Mucosa of gallbladder (tissue), 1 donor: ENCODE data around the gene TRAP1. TPM values are rescaled to one million over a fixed set of nuclear protein-coding genes. Genes with fewer than 3 reads are reported as not detected.
"Not testable (repeated sequence)": the region's sequence is repeated elsewhere in the genome, so short reads cannot be mapped to it uniquely, and the experiment has no call there.

Source experiments
- DNase-seq: peaks from one replicate; pipeline ENCODE4 v3.0.0-alpha.2; 2020; ENCODE audit warnings: low spot score
- total RNA-seq: library from RNA; stranded (reverse); gene quantifications from one replicate; pipeline ENCODE4 v1.2.1, GENCODE V29; 2021
- donor health status: DM: no; HTN: no; CAD: no.

Gene TRAP1
- total RNA-seq, 1 donor from 2014 or later: 101 TPM

DNA sequence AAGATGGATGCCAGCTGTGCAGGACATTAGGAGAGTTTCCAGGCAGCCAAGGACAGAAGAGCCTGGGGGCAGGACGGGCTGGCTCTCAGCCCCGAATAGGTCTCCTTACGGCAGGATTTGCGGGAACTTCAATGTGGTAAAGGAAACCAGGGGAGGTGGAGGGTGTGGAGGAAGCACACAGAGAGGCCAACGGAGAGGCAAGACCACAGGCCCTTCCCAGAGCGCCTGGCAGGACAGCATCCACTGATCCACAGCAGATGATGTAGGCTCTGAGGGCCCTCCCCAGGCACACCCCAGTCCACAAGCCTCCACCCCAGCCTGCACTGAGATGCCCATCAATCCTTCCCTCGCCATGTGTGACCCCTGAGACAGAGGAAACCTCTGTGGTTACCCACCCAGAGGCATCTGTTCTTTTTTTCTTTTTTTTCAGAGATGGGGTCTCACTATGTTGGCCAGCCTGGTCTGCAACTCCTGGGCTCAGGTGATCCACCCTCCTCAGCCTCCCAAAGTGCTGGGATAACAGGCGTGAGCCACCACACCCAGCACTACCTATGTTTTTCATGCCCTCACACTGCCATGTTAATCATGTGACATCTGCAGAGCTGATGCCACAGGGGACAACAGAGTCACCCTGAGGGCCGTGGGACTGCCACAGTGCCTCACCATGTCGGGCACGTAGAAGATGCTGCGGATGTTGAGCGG is 43.5 kb downstream of the TRAP1 start:
- DNase-seq: no peak

DNA sequence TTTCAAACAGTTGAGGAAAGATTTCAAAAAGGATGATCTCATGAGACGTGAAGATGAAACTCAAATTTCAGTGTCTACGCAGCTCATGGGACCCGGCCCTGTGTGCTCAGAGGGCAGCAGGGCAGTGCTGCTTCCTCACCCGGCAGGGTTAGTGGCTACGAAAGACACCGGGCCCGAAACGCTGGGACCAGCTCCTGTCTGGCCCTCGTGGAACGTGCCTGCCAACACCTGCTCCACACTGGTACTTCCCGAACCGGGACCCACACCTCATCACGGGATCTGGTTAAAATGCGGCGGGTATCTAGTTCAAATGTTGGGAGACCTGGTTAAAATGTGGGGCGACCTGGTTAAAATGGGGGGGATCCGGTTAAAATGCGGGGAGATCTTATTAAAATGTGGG is 44.1 kb downstream of the TRAP1 start:
- DNase-seq: no peak

DNA sequence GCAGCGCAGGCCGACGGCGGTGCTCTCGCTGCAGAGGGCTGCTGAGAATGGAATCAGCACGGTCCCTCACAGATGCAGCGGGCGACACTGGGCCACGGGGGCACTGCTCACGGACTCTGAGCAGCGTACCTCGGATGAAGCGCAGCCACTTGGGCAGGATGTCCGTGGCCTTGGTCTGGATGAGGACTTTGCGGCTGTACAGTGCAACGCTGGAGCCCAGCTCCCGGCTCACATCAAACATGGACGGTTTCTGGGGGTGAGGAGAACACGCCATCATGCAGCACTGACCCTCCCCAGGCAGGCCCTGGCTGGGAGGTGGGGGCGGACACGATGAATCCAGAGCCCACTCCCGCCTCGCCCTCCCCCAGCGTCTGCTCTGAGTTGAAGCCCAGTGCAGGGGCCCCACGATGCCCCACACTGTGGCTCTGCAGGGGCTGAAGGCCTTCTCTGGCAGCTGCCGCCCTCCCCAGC is 44.7 kb downstream of the TRAP1 start:
- DNase-seq: no peak

DNA sequence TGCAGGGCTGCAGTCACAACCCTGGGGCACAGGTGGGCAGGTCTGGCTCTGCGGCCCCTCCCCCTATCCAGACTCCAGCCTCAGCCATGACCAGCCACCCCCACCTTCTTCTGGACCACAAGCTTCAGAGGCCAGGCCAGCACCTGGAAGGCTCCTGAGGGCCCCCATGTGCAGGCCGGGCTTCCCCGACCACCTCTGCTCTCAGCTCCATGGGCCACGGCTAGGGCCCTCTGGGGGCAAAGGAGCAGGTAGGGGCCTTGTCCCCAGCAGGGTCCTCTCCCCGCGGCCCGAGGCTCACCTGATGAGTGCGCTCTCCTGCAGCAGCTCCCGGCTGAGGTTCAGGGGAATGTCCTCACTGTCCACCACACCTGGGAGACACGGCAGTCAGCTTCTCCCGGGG is 45.9 kb downstream of the TRAP1 start:
- no peak for DNase-seq

DNA sequence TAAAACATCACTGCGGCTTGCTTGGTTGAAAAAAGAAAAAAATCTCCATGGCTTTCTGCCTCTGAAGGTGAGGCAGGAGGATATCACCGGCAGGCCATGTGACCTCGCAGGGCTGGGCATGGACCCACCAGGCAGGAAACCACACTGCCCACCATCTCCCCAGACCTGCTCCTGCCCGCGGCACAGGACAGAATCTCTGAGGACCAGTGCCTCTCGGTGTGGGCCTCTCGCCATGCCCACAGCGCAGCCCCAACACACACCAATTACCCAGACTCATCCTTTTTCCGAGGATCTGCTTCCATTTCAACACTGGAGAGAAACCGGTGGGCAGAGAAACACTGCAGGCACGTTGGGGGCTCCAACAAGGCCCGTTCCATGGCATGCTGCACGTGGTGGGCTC is 46.6 kb downstream of the TRAP1 start:
- no peak for DNase-seq

DNA sequence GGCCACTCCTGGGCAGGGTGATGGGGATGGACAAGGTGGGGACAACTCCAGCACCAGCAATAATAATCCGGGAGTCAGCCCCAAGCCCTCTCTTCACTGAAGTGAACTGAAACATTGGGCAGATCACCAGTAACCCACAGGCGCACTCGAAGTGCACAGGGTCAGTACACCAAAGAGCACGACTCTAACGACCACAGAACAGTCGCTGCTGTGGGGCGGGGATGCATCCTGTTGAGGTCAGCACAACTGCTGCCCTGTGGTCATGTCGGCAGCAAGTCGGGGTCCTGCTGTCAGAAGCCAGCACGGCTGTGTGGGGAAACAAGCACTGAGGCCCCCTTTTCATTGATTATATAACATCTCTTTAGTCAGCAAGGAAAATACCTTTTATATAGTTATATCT is 48.2 kb downstream of the TRAP1 start:
- no peak for DNase-seq

DNA sequence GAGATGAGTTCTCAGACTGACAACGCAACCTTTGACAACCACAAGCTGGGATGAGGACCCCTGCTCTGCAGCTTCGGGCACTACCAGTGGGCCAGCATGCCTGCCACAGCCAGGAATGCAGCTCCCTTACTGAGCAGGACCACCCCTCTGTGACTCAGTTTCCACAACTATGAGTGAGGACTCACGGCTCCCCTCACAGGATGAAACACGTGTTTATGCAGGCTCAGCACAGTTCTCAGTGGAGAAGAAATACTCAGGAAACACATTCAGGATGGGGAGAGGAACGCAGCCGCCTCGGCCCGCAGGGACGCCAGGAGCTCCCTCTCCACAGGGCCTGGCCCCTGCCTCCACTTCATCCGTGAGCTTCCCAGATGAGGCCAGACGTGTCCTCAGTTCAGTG is 48.7 kb downstream of the TRAP1 start:
- DNase-seq: no peak

DNA sequence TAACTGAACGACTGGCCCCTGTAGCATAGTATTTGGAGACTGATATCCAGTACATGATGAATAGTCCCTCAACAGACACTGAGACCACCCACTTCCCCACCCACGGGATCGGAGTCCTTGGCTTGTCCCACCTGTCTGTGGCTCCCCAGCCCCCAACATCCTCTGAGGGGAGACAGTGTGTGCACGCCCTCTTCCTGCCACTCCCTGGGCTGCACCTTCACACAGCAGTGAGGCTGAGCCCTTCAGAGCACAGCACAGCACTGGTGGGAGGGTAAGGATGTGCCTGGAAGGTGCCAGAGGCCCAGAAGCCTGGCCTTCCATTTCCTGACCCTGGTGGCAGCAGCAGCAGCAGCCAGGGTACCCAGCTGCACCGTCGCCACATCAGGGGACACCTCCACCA is 51.8 kb downstream of the TRAP1 start:
- DNase-seq: no peak

DNA sequence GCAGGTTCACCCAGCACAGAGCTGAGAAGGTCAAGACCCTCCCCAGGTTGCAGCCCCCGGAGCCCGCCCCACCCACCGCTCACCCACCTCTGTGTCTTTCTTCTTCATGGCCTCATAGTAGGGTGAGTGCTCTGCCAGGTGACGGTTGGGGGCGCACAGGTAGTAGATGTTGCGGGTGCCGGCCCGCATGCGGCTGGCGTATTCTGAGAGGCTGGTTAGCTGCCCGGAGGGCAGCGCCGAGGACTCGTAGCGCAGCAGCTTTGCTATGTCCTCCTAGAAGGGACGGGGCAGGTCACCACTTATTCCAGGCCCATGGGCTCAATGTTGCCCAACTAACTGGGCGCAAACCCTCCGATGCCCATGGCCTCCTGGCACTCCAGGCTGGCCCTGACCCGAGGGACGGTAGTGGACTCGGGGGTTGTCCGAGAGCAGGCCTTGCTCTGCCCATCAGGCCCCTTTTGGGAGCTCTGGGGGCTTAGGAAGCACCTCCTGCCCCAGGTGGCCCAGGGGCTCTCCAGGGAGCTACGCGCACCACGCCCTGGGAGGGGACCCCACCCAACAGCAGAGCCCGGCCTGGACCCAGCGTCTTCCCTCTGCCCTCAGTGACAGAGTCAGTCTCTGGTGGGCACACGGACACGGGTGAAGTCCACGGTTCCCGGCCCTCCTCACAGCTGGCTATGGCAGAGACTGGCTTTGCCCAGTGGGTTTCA is 53.0 kb downstream of the TRAP1 start:
- no peak for DNase-seq

DNA sequence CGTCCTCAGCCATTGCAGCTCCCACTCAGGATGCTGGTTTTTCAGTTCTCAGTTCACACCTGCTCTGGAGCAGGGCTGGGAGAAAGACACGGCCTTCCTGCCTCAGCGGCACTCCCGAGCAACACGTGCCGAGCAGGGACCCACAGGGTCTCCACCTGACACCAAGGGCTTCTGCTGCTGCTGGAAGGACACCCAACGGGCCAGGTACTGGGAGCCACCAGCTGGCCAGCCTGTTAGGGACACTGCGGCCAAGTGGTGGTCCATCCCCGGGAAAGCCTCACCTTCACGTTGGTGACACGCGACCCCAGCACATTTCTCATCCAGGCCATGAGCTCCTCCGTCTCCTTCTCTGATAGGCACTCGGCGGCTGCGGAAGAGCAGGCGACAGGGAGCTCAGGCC is 54.7 kb downstream of the TRAP1 start:
- DNase-seq: no peak

DNA sequence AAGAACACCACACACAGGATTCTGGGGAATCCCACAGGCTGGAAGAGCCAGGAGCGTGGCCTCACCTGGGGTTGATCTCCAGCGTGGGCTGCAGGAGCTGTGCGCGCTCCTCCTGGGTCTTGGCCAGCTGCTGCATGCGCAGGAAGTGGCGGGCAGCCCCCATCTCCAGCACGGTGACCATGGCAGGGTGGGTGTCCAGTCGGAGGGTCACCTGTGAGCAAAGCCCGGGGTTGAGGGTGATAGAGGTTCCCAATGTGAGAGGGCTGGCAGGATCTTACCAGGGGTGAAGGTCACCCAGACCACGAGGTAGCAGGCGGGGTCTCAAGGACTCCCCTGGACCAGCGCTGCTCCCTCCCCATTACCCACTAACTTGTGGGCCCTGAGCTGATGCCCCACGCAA is 55.4 kb downstream of the TRAP1 start:
- no peak for DNase-seq

DNA sequence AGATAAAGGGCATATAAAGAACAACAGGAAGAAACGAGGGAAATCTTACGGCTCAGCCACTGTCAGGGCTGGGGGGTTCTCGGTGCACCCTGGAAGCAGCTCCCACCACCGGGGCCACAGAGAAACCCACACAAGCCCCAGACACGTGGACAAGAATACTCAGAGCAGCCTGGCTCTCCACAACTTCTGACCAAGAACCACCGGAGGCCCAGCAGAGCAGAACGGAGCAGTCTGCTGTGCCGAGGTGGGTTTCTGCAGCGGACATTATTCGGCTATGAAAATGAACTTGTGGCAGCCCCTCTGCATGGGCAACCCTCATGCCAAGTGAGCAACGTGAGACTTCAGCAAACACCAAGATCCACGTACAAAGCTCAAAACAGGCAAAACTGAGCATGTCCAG is 56.0 kb downstream of the TRAP1 start:
- no peak for DNase-seq

DNA sequence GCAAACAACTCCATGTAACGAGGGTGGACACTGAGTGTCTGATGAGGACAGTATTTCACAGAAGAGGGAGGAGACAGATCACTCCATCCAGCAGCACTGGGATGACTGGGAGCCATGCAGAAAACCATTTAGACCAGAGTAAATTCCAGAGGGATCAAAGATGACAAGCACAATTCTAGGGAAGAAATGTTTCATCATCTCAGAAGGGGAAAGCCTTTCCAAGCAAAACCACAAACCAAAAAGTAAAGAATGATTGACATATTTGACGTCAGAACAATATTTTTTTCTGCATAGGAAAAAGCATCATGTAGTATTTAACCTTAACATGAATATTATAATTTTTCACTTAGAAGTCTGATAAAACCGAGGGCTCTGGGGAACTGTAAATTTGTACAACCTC is 58.1 kb downstream of the TRAP1 start:
- no peak for DNase-seq

DNA sequence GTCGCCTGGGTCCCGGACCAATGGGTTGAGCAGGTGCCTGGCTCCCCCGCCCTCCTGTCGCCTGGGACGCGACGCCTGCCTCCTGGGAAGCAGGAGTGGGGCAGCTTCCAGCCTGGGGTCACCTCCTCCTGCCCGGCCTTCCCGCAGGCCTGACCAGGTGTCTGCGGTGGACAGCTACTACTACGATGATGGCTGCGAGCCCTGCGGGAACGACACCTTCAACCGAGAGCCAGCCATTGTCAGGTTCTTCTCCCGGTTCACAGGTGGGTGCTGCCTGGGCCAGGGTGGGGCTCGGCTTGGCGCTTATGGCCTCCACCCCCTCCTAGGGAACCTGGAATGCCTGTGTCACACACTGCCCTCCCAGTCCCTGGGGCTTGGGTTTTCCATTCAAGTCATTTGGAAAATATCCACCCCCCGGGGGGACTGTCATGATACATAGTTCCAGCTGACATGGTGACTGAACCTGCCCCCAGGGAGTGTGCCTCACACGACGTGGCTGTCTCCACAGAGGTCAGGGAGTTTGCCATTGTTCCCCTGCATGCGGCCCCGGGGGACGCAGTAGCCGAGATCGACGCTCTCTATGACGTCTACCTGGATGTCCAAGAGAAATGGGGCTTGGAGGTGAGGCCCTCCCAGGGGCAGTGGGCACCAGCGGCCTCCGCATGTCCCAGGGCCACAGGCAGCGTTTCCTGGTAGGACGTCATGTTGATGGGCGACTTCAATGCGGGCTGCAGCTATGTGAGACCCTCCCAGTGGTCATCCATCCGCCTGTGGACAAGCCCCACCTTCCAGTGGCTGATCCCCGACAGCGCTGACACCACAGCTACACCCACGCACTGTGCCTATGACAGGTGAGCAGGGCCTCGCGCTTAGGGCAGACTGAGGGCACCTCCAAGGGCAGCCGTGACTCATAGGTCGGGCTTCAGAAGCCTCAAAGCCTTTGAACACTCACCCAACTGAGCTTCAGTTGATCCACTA is 60.5 kb downstream of the TRAP1 start:
- no peak for DNase-seq

DNA sequence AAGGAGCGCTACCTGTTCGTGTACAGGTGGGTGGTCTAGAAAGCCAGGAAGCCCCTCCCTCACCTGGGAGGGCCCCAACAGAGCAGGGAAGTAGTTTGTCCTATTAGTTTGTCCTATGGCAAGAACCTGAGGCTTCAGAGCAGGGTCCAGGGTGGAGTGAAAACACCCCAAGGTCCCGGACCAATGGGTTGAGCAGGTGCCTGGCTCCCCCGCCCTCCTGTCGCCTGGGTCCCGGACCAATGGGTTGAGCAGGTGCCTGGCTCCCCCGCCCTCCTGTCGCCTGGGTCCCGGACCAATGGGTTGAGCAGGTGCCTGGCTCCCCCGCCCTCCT is 61.2 kb downstream of the TRAP1 start:
- DNase-seq: not testable (repeated sequence)

DNA sequence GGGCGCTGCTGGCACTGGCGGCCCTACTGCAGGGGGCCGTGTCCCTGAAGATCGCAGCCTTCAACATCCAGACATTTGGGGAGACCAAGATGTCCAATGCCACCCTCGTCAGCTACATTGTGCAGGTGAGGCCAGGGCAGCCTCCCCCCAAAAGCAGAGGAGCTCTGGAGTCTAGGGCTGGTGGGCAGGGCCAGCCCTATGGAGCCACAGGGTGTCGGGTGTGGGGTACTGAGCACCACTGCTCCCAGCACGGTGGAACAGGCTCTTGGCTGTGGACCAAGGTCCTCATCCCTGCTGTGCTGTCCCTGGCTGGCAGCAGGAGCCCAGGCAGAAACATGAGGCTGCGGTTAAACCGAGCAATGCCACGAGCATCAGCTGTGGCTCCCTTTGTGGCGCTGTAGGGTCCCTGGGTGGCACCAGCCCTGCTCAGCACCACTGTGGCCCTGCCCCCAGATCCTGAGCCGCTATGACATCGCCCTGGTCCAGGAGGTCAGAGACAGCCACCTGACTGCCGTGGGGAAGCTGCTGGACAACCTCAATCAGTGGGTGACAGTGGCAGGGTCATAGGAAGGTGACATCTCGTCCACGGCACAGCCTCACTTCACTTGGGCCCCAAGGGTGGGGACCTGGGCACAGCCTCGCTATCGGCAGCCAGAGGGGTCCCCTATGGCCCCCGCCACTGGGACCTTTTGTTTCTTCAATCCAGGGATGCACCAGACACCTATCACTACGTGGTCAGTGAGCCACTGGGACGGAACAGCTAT is 61.7 kb downstream of the TRAP1 start:
- no peak for DNase-seq

DNA sequence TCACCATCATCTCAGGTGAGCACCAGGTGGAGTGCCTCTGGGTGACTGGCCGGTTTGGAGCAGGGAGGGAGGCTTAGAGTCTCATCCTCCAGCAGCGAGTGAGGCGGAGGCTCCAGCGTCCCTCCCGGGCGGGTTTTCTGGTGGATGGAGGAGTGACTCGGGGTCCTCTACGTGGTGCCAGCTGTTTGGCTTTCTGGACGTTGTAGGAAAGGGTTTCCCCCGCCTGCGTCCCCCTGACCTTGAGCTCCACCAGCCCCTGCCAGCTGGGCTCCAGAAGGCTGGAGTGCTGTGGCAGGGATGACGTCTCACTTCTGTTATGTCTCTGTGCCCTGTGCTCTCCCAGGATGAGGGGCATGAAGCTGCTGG is 62.3 kb downstream of the TRAP1 start:
- DNase-seq: no peak

DNA sequence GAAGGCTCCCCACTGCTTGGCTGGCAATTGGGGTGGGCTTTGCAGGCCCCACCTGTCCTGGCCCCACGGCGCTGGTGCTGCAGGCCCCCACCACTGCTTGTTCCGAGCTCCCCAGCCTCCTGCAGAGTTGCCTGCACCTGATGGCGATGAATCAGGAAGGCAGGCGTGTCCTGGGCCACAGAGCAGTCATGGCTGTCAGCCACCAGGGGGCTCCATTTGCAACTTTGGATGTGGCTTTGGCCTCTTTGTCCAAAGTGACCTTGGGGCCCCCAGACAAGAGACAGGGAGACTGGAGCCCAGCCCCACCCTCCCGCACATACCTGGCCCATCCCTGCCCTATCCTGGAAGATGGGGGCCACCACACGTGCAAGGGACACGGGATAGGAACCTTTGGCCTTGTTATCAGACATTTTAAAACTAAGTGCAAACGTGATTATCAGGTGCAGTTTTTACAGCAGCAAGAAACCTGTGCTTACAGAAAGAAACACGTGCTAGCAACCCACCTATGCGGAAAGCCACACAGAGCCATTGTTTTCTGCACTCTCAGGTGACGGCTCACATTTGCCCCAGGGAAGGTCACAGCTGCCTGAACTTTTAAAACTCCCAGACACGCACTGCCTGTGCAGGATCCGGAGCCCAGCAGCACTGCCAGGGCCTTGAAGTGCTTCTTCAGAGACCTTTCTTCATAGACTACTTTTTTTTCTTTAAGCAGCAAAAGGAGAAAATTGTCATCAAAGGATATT is 62.9 kb downstream of the TRAP1 start, which contains the start of gene DNASE1:
Gene DNASE1 (plus strand): TSS at position 443 of the 743 bp plus-strand sequence. CDS start 683 bp downstream, outside the sequence.
- DNase-seq: peak; percentile 68

DNA sequence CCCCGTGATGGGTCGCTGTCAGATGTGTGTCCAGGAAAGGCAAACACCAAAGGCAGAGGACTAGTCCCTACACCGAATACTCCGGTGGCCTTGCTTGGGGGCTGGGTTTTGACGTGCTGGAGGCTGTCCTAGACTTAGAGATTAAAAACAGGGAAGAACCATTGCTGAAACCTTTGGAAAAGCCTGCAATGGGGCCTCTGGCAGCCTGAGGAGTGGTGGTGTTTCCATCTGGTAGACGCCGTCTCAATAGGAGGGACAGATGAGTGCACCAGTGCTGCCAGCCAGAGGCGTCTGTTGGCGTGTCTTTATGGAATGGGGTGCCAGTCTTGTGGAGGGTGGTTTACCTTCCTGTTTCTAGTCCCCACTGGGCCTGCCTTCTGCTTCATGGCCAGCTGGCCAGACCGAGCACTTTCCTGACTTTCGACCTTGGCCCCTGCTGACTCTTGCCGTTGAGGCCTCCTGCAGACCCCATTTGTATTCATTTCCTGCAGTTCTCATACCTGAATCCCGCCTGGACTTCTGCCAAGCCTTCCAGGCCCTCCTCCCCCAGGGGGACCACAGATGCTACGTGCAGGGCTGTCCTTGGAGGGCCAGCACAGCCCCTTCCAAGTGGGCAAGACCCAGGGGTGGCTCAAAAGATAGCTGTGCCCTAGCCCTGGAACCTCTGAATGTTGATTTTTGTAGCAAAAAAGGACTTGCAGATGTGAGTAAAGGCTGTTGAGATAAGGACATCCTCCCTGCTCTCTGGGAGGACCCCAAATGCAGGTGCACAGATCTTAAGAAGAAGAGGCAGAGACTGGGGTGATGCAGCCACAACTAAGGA is 64.7 kb downstream of the TRAP1 start:
- DNase-seq: no peak
